HEK293 (cell line): ENCODE data around the gene DSE.

ENCODE experiments used
- CTCF ChIA-PET: fragments of 350-600 bp; formaldehyde crosslinking; extraction: SDS; loops from one replicate; lab custom pipeline; 2021; ENCODE audit warnings: antibody characterized with exemption; lab: Yijun Ruan, JAX
- POLR2A ChIA-PET: fragments of 300-600 bp; formaldehyde crosslinking; extraction: SDS; loops from one replicate; lab custom pipeline; 2020; ENCODE audit warnings: antibody characterized with exemption, inconsistent platforms; lab: Yijun Ruan, JAX
- H3K27ac ChIP-seq: fragments of 200-500 bp; sonication (Bioruptor generic); 2 replicates; pipeline ENCODE4 v1.5.1; 2014; ENCODE audit warnings: low read depth, low read length, control low read depth, inconsistent platforms; ENCODE audit errors: extremely low read depth
- H3K36me3 ChIP-seq, 2 experiments: fragments of 200-500 bp in 1 of 2; sonication (Bioruptor generic) in 1 of 2; 1 replicate in 1 of 2; 2 replicates in 1 of 2; pipeline ENCODE4 v1.5.1; 2014 to 2017; ENCODE audit warnings: inconsistent platforms in 2 of 2, low read length in 2 of 2; ENCODE audit not compliant: control insufficient read depth in 2 of 2, insufficient read depth in 1 of 2
- H3K4me1 ChIP-seq: fragments of 200-500 bp; sonication (Bioruptor generic); 2 replicates; pipeline ENCODE4 v1.5.1; 2014; ENCODE audit warnings: mild to moderate bottlenecking, low read length, inconsistent platforms; ENCODE audit not compliant: control insufficient read depth, insufficient read depth
- H3K4me3 ChIP-seq: 2 replicates; pipeline ENCODE4 v1.5.1; 2011; ENCODE audit warnings: low read depth, mild to moderate bottlenecking, control low read depth, low read length, moderate library complexity
- H3K9me3 ChIP-seq: fragments of 200-500 bp; sonication (Bioruptor generic); 2 replicates; pipeline ENCODE4 v1.5.1; 2014; ENCODE audit warnings: low read depth, low read length, inconsistent platforms; ENCODE audit not compliant: control insufficient read depth, insufficient read depth
- BCL11A ChIP-seq: fragments of 450-650 bp; formaldehyde crosslinking; IDR thresholded peaks from 2 replicates; pipeline ENCODE4 v1.5.1; 2016; ENCODE audit warnings: low read depth, missing biosample characterization, missing genetic modification characterization
- EGR2 ChIP-seq: fragments of 450-650 bp; formaldehyde crosslinking; IDR thresholded peaks from 2 replicates; pipeline ENCODE4 v1.5.1; 2016; ENCODE audit warnings: low read depth, missing biosample characterization, missing genetic modification characterization
- GLI2 ChIP-seq: fragments of 450-650 bp; formaldehyde crosslinking; IDR thresholded peaks from 2 replicates; pipeline ENCODE4; 2017; ENCODE audit warnings: missing biosample characterization, missing genetic modification characterization, low read depth, borderline replicate concordance
- HOXC10 ChIP-seq: sonication (generic); formaldehyde crosslinking; IDR thresholded peaks from 2 replicates; pipeline ENCODE4 v1.8.1; 2023; ENCODE audit warnings: mild to moderate bottlenecking, missing genetic modification reagents
- KLF9 ChIP-seq: fragments of 450-650 bp; formaldehyde crosslinking; IDR thresholded peaks from 2 replicates; pipeline ENCODE4 v1.5.1; 2016; ENCODE audit warnings: missing biosample characterization, missing genetic modification characterization, low read depth
- OSR2 ChIP-seq: fragments of 450-650 bp; formaldehyde crosslinking; IDR thresholded peaks from 2 replicates; pipeline ENCODE4 v1.5.1; 2016; ENCODE audit warnings: missing biosample characterization, missing genetic modification characterization
- SALL2 ChIP-seq: fragments of 450-650 bp; formaldehyde crosslinking; IDR thresholded peaks from 2 replicates; pipeline ENCODE4 v1.5.0; 2017; ENCODE audit warnings: missing biosample characterization, mild to moderate bottlenecking, missing genetic modification characterization, borderline replicate concordance
- SCRT1 ChIP-seq: fragments of 450-650 bp; formaldehyde crosslinking; IDR thresholded peaks from 2 replicates; pipeline ENCODE4 v1.5.1; 2016; ENCODE audit warnings: missing biosample characterization, missing genetic modification characterization, borderline replicate concordance
- ZBTB20 ChIP-seq: fragments of 450-650 bp; formaldehyde crosslinking; IDR thresholded peaks from 2 replicates; pipeline ENCODE4 v1.5.1; 2016; ENCODE audit warnings: missing biosample characterization, missing genetic modification characterization
- ZBTB7A ChIP-seq: fragments of 450-650 bp; formaldehyde crosslinking; IDR thresholded peaks from 2 replicates; pipeline ENCODE4 v1.5.1; 2016; ENCODE audit warnings: low read depth, missing biosample characterization, missing genetic modification characterization
- ZIC2 ChIP-seq: fragments of 450-650 bp; formaldehyde crosslinking; IDR thresholded peaks from 2 replicates; pipeline ENCODE4 v1.5.1; 2016; ENCODE audit warnings: missing biosample characterization, missing genetic modification characterization
- ZNF132 ChIP-seq: fragments of 450-650 bp; formaldehyde crosslinking; IDR thresholded peaks from 2 replicates; pipeline ENCODE4 v1.5.1; 2017; ENCODE audit warnings: missing biosample characterization, missing genetic modification characterization, borderline replicate concordance
- ZNF133 ChIP-seq: fragments of 450-650 bp; formaldehyde crosslinking; IDR thresholded peaks from 2 replicates; pipeline ENCODE4 v1.5.1; 2016; ENCODE audit warnings: missing biosample characterization, missing genetic modification characterization
- ZNF138 ChIP-seq: fragments of 450-650 bp; formaldehyde crosslinking; IDR thresholded peaks from 2 replicates; pipeline ENCODE4 v1.5.1; 2016; ENCODE audit warnings: missing biosample characterization, missing genetic modification characterization, borderline replicate concordance
- ZNF391 ChIP-seq: fragments of 450-650 bp; formaldehyde crosslinking; IDR thresholded peaks from 2 replicates; pipeline ENCODE4 v1.5.1; 2016; ENCODE audit warnings: low read depth, missing biosample characterization, missing genetic modification characterization, borderline replicate concordance
- ZNF416 ChIP-seq: fragments of 450-650 bp; formaldehyde crosslinking; IDR thresholded peaks from 2 replicates; pipeline ENCODE4 v1.5.1; 2016; ENCODE audit warnings: missing biosample characterization, missing genetic modification characterization
- ZNF423 ChIP-seq: fragments of 450-650 bp; formaldehyde crosslinking; IDR thresholded peaks from 2 replicates; pipeline ENCODE4 v1.5.1; 2016; ENCODE audit warnings: missing biosample characterization, missing genetic modification characterization
- ZNF433 ChIP-seq: fragments of 450-650 bp; formaldehyde crosslinking; IDR thresholded peaks from 2 replicates; pipeline ENCODE4 v1.5.1; 2016; ENCODE audit warnings: missing biosample characterization, missing genetic modification characterization, low read depth
- ZNF510 ChIP-seq: fragments of 450-650 bp; formaldehyde crosslinking; IDR thresholded peaks from 2 replicates; pipeline ENCODE4 v1.5.1; 2018; ENCODE audit warnings: mild to moderate bottlenecking, missing genetic modification characterization, missing biosample characterization; ENCODE audit not compliant: insufficient replicate concordance
- ZNF544 ChIP-seq: fragments of 450-650 bp; formaldehyde crosslinking; IDR thresholded peaks from 2 replicates; pipeline ENCODE4 v1.5.0; 2017; ENCODE audit warnings: missing biosample characterization, missing genetic modification characterization
- ZNF548 ChIP-seq: fragments of 450-650 bp; formaldehyde crosslinking; IDR thresholded peaks from 2 replicates; pipeline ENCODE4 v1.5.1; 2016; ENCODE audit warnings: missing biosample characterization, missing genetic modification characterization
- ZNF596 ChIP-seq: fragments of 450-650 bp; IDR thresholded peaks from 2 replicates; pipeline ENCODE4 v1.5.0; 2018; ENCODE audit warnings: missing biosample characterization, mild to moderate bottlenecking, missing genetic modification characterization, moderate library complexity
- ZNF600 ChIP-seq: fragments of 450-650 bp; formaldehyde crosslinking; IDR thresholded peaks from 2 replicates; pipeline ENCODE4 v1.5.1; 2016; ENCODE audit warnings: missing biosample characterization, missing genetic modification characterization
- ZNF629 ChIP-seq: fragments of 450-650 bp; formaldehyde crosslinking; IDR thresholded peaks from 2 replicates; pipeline ENCODE4 v1.5.1; 2017; ENCODE audit warnings: missing biosample characterization, missing genetic modification characterization
- ZXDB ChIP-seq: fragments of 450-650 bp; formaldehyde crosslinking; IDR thresholded peaks from 2 replicates; pipeline ENCODE4 v1.5.1; 2016; ENCODE audit warnings: missing biosample characterization, missing genetic modification characterization
- TF ChIP-seq, protein P1 (sequence below): fragments of 450-650 bp; formaldehyde crosslinking; IDR thresholded peaks from 2 replicates; pipeline ENCODE4 v1.5.1; 2017; ENCODE audit warnings: missing biosample characterization, missing genetic modification characterization
- TF ChIP-seq, protein P2 (sequence below): sonication (generic); formaldehyde crosslinking; IDR thresholded peaks from 2 replicates; pipeline ENCODE4 v1.8.1; 2022; ENCODE audit warnings: mild to moderate bottlenecking, moderate library complexity, missing genetic modification reagents
- TF ChIP-seq, protein P3 (sequence below): fragments of 450-650 bp; formaldehyde crosslinking; IDR thresholded peaks from 2 replicates; pipeline ENCODE4 v1.5.1; 2016; ENCODE audit warnings: missing biosample characterization, missing genetic modification characterization
- TF ChIP-seq, protein P4 (sequence below): fragments of 450-650 bp; formaldehyde crosslinking; IDR thresholded peaks from 2 replicates; pipeline ENCODE4 v1.5.1; 2017; ENCODE audit warnings: missing biosample characterization, mild to moderate bottlenecking, missing genetic modification characterization, moderate library complexity

The DSE gene

DNA sequence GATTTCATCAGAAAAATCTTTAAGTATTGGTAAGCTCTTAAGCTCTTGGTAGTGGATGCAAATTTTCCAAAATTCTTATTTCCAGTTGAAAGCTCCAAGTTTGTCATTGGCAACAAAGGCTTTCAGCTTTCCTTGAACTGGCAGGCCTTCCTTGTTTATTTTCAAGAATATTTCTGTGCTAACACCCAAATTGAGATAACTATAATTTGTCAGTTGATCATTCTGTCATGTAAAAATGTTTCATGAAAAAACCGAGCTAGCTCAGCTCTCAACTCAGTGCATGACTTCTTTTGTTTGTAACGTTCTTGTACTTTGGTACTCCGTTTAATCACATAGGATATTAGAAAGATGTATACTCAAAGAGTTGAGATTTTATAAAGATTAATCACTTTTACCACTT lies 51.5 kb downstream of the DSE start (continued):
- TF ChIP-seq ZNF433 (no peak), SALL2 (tag by site-specific recombination) (no peak), ZIC2 (no peak), ZXDB (tag by site-specific recombination) (no peak), HOXC10 (CRISPR knock-in tag) (no peak), ZNF416 (tag by site-specific recombination) (no peak), ZNF596 (tag by site-specific recombination) (no peak), KLF9 (no peak), ZNF133 (tag by site-specific recombination) (no peak)
- TF ChIP-seq, protein P1, sequence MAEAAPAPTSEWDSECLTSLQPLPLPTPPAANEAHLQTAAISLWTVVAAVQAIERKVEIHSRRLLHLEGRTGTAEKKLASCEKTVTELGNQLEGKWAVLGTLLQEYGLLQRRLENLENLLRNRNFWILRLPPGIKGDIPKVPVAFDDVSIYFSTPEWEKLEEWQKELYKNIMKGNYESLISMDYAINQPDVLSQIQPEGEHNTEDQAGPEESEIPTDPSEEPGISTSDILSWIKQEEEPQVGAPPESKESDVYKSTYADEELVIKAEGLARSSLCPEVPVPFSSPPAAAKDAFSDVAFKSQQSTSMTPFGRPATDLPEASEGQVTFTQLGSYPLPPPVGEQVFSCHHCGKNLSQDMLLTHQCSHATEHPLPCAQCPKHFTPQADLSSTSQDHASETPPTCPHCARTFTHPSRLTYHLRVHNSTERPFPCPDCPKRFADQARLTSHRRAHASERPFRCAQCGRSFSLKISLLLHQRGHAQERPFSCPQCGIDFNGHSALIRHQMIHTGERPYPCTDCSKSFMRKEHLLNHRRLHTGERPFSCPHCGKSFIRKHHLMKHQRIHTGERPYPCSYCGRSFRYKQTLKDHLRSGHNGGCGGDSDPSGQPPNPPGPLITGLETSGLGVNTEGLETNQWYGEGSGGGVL, result no peak
- TF ChIP-seq, protein P2, sequence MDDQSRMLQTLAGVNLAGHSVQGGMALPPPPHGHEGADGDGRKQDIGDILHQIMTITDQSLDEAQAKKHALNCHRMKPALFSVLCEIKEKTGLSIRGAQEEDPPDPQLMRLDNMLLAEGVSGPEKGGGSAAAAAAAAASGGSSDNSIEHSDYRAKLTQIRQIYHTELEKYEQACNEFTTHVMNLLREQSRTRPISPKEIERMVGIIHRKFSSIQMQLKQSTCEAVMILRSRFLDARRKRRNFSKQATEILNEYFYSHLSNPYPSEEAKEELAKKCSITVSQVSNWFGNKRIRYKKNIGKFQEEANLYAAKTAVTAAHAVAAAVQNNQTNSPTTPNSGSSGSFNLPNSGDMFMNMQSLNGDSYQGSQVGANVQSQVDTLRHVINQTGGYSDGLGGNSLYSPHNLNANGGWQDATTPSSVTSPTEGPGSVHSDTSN (CRISPR knock-in tag), result no peak
- TF ChIP-seq, protein P3, sequence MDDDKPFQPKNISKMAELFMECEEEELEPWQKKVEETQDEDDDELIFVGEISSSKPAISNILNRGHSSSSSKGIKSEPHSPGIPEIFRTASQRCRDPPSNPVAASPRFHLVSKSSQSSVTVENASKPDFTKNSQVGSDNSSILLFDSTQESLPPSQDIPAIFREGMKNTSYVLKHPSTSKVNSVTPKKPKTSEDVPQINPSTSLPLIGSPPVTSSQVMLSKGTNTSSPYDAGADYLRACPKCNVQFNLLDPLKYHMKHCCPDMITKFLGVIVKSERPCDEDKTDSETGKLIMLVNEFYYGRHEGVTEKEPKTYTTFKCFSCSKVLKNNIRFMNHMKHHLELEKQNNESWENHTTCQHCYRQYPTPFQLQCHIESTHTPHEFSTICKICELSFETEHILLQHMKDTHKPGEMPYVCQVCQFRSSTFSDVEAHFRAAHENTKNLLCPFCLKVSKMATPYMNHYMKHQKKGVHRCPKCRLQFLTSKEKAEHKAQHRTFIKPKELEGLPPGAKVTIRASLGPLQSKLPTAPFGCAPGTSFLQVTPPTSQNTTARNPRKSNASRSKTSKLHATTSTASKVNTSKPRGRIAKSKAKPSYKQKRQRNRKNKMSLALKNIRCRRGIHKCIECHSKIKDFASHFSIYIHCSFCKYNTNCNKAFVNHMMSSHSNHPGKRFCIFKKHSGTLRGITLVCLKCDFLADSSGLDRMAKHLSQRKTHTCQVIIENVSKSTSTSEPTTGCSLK (tag by site-specific recombination), result no peak

DNA sequence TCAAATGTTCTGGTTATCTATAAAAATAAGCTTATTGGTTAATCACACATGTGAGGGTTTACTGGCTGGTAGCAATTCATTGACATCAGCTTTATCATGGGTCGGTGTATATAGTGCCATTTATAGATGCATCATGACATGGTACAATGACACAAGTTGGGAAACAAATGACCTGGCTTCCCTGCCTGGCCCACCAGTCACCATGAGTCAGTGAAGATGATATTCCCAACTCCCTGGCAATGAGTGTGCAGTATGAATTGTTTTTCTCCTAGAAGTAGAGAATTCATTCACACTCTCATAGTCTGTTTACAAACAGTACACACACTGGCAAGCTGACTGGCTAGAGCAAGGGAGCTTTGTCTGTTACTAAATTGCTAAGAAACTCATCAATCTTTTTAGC lies 53.3 kb downstream of the DSE start:
- POLR2A ChIA-PET, result no interaction called here

DNA sequence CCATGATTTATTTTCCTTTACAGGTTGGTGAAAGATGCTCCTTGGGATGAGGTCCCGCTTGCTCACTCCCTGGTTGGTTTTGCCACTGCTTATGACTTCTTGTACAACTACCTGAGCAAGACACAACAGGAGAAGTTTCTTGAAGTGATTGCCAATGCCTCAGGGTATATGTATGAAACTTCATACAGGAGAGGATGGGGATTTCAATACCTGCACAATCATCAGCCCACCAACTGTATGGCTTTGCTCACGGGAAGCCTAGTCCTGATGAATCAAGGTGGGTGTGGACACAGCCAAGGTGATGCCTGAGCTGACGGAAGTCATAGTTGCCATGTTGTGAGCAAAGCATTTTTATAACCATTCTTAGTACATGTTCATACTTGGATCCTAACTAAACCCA lies 55.8 kb downstream of the DSE start:
- POLR2A ChIA-PET, result no interaction called here
- CTCF ChIA-PET, result interaction anchor here (0.5 to 1.3 kb wide), 3 partner anchors 21 to 139 kb away, joined by 3 to 5 read pairs (median 3); no protein-coding TSS in a partner anchor
- no peak overlapping the region for H3K4me3 ChIP-seq
- H3K27ac ChIP-seq, result no peak overlapping the region
- TF ChIP-seq, protein P4, sequence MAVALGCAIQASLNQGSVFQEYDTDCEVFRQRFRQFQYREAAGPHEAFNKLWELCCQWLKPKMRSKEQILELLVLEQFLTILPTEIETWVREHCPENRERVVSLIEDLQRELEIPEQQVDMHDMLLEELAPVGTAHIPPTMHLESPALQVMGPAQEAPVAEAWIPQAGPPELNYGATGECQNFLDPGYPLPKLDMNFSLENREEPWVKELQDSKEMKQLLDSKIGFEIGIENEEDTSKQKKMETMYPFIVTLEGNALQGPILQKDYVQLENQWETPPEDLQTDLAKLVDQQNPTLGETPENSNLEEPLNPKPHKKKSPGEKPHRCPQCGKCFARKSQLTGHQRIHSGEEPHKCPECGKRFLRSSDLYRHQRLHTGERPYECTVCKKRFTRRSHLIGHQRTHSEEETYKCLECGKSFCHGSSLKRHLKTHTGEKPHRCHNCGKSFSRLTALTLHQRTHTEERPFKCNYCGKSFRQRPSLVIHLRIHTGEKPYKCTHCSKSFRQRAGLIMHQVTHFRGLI (tag by site-specific recombination), result no peak
- TF ChIP-seq ZNF138 (tag by site-specific recombination) (no peak), GLI2 (tag by site-specific recombination) (no peak)
- H3K36me3 ChIP-seq, result peaks cover 12 to 41% of the 10 kb centered on the region in 2 experiments
- H3K9me3 ChIP-seq, result no peaks in the 10 kb centered on the region
- no peaks in the 10 kb centered on the region for H3K4me1 ChIP-seq

More for the DNA sequence above, 53.3 kb downstream of the DSE start:
- H3K4me3 ChIP-seq, result no peak overlapping the region
- peaks cover 0 to 28% of the 10 kb centered on the region in 2 experiments for H3K36me3 ChIP-seq
- H3K4me1 ChIP-seq, result no peaks in the 10 kb centered on the region
- CTCF ChIA-PET, result interaction anchor here (0.5 to 1.7 kb wide), 5 partner anchors 20 to 156 kb away, joined by 3 to 14 read pairs (median 4); no protein-coding TSS in a partner anchor
- H3K27ac ChIP-seq, result no peak overlapping the region
- H3K9me3 ChIP-seq, result no peaks in the 10 kb centered on the region
- TF ChIP-seq SCRT1 (tag by site-specific recombination), result no peak
- TF ChIP-seq ZNF132 (tag by site-specific recombination), result no peak
- no peak for TF ChIP-seq ZBTB7A
- TF ChIP-seq ZBTB20 (tag by site-specific recombination), result no peak
- TF ChIP-seq ZNF544, result no peak
- no peak for TF ChIP-seq ZNF600 (tag by site-specific recombination)
- TF ChIP-seq EGR2 (tag by site-specific recombination), result no peak
- TF ChIP-seq OSR2 (tag by site-specific recombination), result no peak
- TF ChIP-seq ZNF423 (tag by site-specific recombination), result no peak
- no peak for TF ChIP-seq ZNF548 (tag by site-specific recombination)
- TF ChIP-seq ZNF629 (tag by site-specific recombination), result no peak
- no peak for TF ChIP-seq ZNF391 (tag by site-specific recombination)
- TF ChIP-seq ZNF510 (tag by site-specific recombination), result no peak
- no peak for TF ChIP-seq BCL11A
- TF ChIP-seq, all 188 proteins: peak for 0
